Mesothelial cell of epicardium (in vitro differentiated cells): ENCODE results near the gene ACTN4. TPM values are rescaled to one million over a fixed set of nuclear protein-coding genes. Genes with fewer than 3 reads are reported as not detected.
A peak's percentile ranks its signal among the peaks of the same experiment; 100 is the strongest.

ENCODE experiments used
- DNase-seq, 2 experiments: peaks; one replicate each; pipeline ENCODE4 v3.0.0; 2021; ENCODE audit warnings: low spot score in 2 of 2; ENCODE audit not compliant: unreplicated experiment in 2 of 2
- H3K27ac Mint-ChIP-seq: 2 replicates; pipeline ENCODE4 v1.8.0; 2021; ENCODE audit warnings: mixed read lengths
- H3K27me3 Mint-ChIP-seq: 2 replicates; pipeline ENCODE4 v1.8.0; 2021; ENCODE audit warnings: low read depth, mixed read lengths
- H3K36me3 Mint-ChIP-seq: 2 replicates; pipeline ENCODE4 v1.8.0; 2021; ENCODE audit warnings: mixed read lengths
- H3K4me1 Mint-ChIP-seq: 2 replicates; pipeline ENCODE4 v1.8.0; 2021; ENCODE audit warnings: mixed read lengths
- H3K4me3 Mint-ChIP-seq: 2 replicates; pipeline ENCODE4 v1.8.0; 2021; ENCODE audit warnings: mild to moderate bottlenecking, moderate library complexity, mixed read lengths
- H3K9me3 Mint-ChIP-seq: 2 replicates; pipeline ENCODE4 v1.8.0; 2021; ENCODE audit warnings: mixed read lengths
- CTCF ChIP-seq: fragments of 200-600 bp; sonication (generic); IDR thresholded peaks from one replicate; pipeline ENCODE4 v1.5.0; 2021; ENCODE audit warnings: antibody characterized with exemption; ENCODE audit not compliant: unreplicated experiment
- total RNA-seq: library from RNA; stranded (reverse); gene quantifications from 3 replicates; pipeline ENCODE4 v1.2.1, GENCODE V29; 2021

The ACTN4 gene
- total RNA-seq, 1 donor from 2014 or later, result 452 TPM

DNA sequence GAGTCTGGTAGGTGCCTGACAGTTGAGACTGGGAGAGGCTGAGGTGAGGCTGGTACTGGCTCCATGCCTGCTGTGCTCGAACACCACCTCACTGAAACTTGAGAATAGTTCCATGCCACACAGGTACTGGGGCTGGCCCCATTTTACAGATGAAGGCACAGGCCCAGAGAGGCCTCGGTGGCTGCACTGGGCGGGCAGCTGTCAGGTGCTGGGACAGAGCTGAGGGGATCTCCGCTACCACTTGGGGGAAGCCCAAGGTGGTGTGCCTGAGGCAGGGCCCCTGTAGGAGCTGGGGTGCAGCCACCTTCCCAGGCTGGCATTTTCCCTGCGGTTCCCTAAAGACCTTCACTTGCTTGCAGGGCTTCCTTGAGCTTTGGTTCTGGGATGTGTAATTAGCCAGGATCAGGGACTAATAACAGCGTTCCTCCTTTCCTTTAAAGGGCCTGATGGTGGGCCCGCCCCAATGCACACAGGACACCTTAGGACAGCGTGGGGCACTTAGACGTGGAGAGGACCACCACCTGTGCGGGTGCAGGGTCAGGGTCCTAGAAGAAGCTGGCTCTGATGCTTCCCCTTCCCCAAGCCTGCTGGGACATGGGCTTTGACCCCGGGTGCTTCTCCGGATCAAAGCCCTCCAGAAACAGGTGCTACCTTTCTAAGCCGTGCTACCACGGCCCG, 73.2 kb downstream of the ACTN4 start:
- no peaks in the 10 kb centered on the region for H3K9me3 Mint-ChIP-seq
- peaks cover 5% of the 10 kb centered on the region for H3K4me1 Mint-ChIP-seq
- H3K27me3 Mint-ChIP-seq, result no peaks in the 10 kb centered on the region
- DNase-seq, result no peak
- H3K27ac Mint-ChIP-seq, result no peak overlapping the region
- no peak overlapping the region for H3K4me3 Mint-ChIP-seq
- no peak for TF ChIP-seq CTCF
- peaks cover 6% of the 10 kb centered on the region for H3K36me3 Mint-ChIP-seq

DNA sequence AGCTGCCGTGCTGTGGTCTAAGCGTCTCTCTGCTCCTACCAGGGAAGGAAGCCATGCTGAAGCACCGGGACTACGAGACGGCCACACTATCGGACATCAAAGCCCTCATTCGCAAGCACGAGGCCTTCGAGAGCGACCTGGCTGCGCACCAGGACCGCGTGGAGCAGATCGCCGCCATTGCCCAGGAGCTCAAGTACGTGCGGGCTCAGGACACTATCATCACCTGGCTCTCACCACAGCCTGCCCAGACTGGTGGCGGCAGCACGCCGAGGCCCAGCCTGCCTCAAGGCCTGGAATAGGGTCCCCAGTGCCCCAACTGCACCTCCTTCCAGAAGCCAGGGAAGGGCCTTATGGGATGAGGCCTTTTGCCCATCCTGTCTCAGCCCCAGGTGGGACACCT, 74.0 kb downstream of the ACTN4 start:
- peak overlapping the region; percentile 22 for H3K27ac Mint-ChIP-seq
- H3K4me1 Mint-ChIP-seq, result peaks cover 5% of the 10 kb centered on the region
- H3K4me3 Mint-ChIP-seq, result no peak overlapping the region
- H3K27me3 Mint-ChIP-seq, result no peaks in the 10 kb centered on the region
- DNase-seq, result no peak
- TF ChIP-seq CTCF, result no peak
- H3K36me3 Mint-ChIP-seq, result peaks cover 6% of the 10 kb centered on the region
- H3K9me3 Mint-ChIP-seq, result no peaks in the 10 kb centered on the region

DNA sequence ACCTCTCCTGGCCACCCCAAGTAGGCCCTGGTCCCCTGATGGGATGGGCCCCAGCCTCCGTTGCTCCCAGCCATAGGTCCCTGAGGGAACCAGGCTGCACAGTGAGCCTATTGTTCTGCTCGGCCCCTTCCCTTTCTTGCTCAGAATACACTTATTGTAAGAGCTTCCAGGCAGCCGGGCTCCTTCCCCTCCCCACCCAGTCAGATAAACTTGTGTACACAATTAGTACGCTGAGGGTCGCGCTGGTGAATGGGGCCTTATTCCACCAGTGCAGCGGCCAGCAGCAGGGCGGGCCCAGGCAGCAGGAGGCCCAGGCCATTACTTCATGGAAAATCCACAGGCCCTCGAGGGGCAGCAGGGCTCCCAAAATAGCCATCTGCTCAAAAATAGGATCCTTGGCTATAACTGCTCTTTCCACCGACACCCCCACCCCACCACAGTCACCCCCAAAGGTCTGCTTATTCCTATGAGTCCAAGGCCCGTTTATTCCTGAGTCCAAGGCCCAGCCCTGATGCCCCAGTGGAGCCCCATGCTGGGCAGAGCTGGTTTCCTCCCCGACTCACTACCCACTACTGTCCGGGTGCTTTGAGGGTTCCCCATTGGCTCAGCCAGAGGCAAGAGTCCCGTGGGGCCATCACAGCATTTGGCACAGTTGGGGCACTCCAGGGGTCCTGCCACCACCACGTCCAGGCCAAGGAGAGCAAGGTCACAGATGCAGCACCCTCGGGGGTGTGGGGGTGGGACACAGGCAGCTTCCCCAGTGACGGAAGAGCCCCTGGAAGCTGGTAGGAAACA, 74.7 kb downstream of the ACTN4 start:
- no peaks in the 10 kb centered on the region for H3K9me3 Mint-ChIP-seq
- H3K36me3 Mint-ChIP-seq, result peaks cover 6% of the 10 kb centered on the region
- H3K4me1 Mint-ChIP-seq, result peaks cover 5% of the 10 kb centered on the region
- no peak overlapping the region for H3K27ac Mint-ChIP-seq
- H3K4me3 Mint-ChIP-seq, result no peak overlapping the region
- H3K27me3 Mint-ChIP-seq, result no peaks in the 10 kb centered on the region
- no peak for TF ChIP-seq CTCF
- DNase-seq, result no peak

GRCh38 chr19:38722947-38723605, 75.6 kb downstream of the ACTN4 start:
- H3K4me3 Mint-ChIP-seq, result no peak overlapping the region
- TF ChIP-seq CTCF, result no peak
- no peaks in the 10 kb centered on the region for H3K9me3 Mint-ChIP-seq
- peaks cover 6% of the 10 kb centered on the region for H3K36me3 Mint-ChIP-seq
- DNase-seq, result no peak
- peaks cover 6% of the 10 kb centered on the region for H3K4me1 Mint-ChIP-seq
- no peaks in the 10 kb centered on the region for H3K27me3 Mint-ChIP-seq
- no peak overlapping the region for H3K27ac Mint-ChIP-seq

DNA sequence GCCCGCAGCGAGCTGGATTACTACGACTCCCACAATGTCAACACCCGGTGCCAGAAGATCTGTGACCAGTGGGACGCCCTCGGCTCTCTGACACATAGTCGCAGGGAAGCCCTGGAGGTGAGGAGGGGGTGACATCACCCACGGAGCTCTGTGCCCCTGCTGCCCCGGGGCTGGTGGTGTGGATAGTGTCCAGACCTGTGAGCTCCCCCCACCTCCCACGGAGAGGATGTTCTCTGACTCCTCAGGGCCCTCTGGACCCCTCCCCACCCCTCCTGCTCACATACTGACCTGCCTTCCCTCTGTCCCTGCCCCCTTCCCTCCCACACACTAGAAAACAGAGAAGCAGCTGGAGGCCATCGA, 76.1 kb downstream of the ACTN4 start:
- Mint-ChIP-seq H3K4me3 (no peak overlapping the region), H3K27me3 (no peaks in the 10 kb centered on the region), H3K9me3 (no peaks in the 10 kb centered on the region), H3K4me1 (peaks cover 9% of the 10 kb centered on the region), H3K36me3 (peaks cover 5% of the 10 kb centered on the region), H3K27ac (no peak overlapping the region)
- no peak for TF ChIP-seq CTCF
- no peak for DNase-seq
